ENCODE results near the gene MAD2L1.
A peak's percentile ranks its signal among the peaks of the same experiment; 100 is the strongest.

Gene MAD2L1

GRCh38 chr4:120057416-120057815 is 9.2 kb downstream of the MAD2L1 start:
- no peak for DNase-seq

DNA sequence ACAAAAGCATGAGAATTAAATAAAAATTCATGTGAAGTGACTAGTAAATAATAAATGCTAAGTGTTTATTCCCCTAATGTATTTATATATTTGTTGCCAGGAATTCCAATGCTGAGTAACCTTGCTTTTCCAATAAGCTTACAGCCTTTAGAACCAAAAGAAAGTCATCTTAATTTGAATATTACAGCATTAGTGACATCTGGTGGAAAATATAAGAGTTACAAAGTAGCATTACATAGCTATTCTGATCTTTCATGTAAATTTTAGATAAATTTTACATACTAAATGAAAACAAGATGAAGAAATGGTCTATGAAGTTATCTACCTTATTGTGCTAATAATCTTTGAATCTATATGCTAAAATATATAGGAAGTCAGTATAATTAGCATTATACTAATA is 10.4 kb downstream of the MAD2L1 start:
- DNase-seq, result no peak

DNA sequence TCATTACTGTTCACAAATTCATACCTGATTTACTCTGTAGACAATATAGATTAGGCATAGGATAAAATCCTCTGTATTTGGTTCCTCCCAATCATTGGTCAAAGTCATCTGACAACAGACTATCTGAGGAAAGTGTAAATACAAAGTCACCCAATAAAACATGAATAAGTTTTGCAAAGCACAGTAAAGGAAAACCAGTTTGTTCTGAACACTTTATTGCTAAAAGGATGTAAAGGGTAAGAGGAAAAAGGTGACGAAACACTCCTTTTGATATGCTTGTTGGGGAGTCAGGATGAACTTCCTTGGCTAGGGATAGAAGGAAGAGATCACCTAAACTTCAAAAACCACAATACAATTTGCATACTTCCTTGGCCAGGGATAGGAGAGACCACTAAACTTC is 10.9 kb downstream of the MAD2L1 start:
- no peak for DNase-seq

- no peak for DNase-seq
Observed at GRCh38 chr4:120055162-120055561, 11.5 kb downstream of the MAD2L1 start.

- DNase-seq, result no peak
Observed at GRCh38 chr4:120053911-120054310, 12.7 kb downstream of the MAD2L1 start.

GRCh38 chr4:120052856-120053255 is 13.8 kb downstream of the MAD2L1 start:
- no peak for DNase-seq

- DNase-seq, result no peak
Observed at GRCh38 chr4:120051253-120051652, 15.4 kb downstream of the MAD2L1 start.

GRCh38 chr4:120049732-120050494 is 16.7 kb downstream of the MAD2L1 start:
- DNase-seq, result peak; percentile 21 to 63 (median 52)

DNA sequence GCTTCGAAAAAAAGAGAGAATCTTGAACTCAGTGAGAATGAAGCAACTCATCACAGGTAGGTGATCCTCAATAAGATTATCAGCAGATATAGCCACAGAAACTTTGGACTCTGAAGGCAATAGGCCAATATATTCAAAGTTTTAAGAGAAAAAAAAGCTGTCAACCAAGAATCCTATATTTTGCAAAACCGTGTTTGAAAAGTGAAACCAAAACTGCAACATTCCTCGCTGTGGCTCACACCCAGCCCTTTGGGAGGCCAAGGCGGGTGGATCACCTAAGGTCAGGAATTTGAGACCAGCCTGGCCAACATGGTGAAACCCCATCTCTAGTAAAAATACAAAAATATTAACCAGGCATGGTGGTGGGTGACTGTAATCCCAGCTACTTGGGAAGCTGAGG is 22.8 kb downstream of the MAD2L1 start:
- no peak for DNase-seq

DNA sequence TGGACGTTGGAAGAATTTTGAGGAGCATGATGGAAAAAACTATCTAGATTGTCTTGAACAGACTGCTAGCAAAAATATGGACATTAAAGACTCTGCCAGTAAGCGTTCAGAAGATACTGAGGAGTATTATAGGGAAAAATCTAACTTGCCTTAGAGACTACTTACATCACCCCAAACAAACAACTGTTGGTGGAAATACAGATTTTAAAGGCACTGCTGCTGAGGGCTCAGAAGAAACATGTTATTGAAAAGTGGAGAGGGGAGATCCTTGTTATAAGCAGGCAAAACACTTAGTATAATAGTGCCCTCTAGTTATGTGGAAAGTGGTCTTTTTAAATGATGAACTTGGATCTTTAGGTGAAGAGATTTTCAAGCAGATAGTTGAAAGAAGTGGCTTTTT is 29.2 kb downstream of the MAD2L1 start:
- no peak for DNase-seq

DNA sequence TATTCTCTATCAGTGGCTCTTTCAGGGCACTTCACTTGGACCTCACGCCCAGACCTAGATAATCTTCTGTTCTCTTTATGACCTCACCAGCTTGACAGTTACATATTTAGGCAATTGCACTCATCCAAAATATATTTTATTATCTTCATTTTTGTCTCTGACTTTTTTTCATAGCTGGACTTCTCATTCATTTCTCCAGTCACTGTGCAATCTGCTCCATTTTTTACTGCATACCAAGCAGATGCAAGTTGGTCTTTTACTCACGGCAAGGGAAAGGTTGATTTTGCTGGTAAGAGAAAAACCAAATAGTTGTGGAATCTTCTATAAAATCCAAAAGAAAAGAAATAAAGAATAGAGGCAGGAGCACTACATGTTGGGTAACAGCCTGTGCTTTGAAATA is 31.7 kb downstream of the MAD2L1 start:
- no peak for DNase-seq

- DNase-seq, result no peak
Observed at GRCh38 chr4:120026853-120027252, 39.8 kb downstream of the MAD2L1 start.

- no peak for DNase-seq
Observed at GRCh38 chr4:120025516-120025915, 41.1 kb downstream of the MAD2L1 start.

DNA sequence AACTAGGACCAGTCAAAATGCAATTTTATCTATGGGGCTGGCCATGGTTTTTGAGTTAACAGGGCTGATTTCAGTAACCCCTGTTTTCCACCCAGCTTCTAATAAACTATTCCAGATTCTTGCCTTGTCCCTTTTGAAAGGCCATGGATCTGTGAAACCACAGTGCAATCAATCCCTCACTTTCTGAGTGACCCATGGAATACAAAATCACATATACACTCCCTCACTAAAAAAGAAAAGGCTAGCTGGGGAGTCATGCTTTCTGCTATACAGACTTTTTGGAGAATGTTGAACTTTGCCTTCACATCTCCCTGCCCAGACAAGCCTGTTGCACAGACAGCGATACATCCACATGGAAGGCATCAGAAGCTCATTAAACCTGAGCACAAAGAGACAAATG is 47.9 kb downstream of the MAD2L1 start:
- DNase-seq, result no peak

GRCh38 chr4:120017939-120018692 is 48.5 kb downstream of the MAD2L1 start:
- DNase-seq, result no peak

DNA sequence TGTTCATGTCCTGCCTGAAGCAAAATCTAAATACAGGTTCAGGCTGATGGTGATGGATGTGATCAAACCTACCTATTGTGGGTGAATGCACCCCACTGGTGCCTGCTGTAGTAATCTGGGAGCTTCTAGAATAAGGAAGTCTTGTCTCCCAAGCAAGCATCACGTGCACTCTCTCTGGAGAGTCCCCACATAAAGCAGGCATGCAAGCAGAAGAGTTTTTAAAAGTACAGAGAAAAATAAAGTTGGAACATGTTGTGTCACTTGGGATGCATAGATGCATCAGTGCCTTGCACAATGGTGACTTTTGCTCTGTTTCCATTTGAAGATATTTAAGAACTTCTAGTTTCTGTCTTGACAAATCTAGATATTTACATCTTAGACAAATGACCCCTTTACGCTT is 54.9 kb downstream of the MAD2L1 start:
- no peak for DNase-seq

DNA sequence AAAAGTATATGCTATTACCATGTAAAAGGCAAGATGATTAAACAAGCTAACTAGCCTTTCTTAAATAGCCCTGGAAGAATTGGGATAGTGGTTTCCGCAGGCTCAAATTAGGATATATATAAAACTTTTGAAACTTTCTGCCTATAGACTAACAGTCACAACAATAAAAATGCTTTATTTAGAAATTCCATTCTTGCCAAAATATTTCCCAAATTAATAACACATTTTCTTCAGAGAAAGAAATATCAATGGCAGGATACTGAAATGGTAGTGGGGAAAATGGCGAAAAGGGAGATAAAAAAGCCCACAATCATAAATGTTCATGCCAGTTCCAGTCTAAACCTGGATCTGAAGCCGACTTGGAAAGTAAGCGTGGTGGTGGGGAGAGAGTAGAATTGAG is 56.0 kb downstream of the MAD2L1 start:
- DNase-seq, result no peak

DNA sequence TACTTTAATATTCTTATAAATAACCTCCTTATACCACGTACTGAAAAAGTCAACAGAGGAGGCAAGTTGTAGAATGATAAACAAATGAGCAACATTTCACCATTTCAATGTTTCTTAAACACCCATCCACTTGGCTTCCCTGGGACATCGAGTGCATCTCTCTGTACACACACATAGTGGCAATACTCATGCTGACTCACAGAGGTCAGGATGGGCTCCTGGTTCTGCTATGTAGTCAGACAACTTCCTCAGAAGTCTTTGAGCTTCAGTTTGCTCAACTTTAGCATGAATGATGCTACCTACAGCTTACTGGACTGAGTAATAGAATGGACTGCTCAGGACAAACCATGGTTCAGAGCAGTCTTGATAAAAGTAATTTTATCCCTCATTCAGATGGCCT is 56.9 kb downstream of the MAD2L1 start:
- no peak for DNase-seq

GRCh38 chr4:120008957-120009356 is 57.7 kb downstream of the MAD2L1 start:
- no peak for DNase-seq

DNA sequence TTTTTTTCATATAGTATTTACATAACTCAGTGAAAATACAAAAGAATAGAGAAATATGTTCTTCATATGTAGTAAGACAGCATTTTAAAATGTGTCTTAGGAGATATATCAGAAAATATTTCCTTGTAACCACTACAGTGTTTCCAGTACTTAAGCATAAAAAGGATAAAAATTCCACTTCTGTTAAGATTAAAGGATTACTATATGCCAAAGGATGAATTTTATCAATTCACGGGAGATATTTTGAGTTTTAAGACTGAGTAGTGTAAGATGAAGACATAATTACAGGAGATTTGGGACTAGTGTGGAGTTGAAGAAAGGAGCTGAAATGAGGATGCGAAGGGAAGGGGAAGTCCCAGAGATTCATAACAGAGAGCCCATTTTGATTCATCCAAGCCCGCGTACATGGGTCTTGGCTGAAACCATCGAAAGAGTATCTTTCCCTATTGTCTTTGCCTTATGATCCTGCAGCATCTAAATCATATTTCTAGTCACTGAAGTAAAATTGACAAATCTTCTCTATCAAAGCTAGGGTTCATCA is 58.7 kb downstream of the MAD2L1 start:
- no peak for DNase-seq

DNA sequence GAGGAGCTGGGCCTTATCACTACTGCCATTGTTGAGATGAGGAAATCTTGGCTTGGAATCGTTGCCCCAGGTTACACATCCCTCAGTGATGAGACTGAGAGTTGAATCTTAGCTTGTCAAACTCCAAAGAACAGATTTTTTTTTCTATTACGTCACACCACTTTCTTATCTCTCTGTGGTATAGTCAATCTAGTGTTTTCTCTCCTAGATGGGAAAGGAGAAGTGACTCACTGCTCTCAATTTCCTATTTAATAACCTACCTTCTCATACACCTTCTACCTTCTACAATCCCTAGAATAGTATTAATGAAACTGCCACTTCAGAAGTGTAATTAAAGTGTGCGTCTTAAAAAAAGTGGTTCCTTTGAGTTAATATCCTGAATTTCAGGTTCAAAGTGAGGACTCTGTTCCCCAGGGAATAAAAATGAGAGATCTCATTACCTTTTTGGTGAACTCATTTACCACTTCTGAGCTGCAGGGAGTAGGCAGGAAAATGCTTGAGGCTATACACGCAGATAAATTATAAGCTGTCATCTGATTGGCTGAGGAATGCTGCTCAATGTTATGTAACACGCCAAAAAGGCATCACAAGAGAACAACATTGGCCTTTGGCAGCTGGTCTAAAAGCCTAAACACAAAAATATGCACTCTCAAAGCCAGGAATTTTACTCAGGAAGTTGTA is 59.3 kb downstream of the MAD2L1 start:
- no peak for DNase-seq

Data from T-helper 1 cell (primary cell).